Kidney capillary endothelial cell (primary cell): ENCODE measurements around the gene SERPINA6.
"Not testable (repeated sequence)": the region's sequence is repeated elsewhere in the genome, so short reads cannot be mapped to it uniquely, and the experiment has no call there.

Experiments
- DNase-seq: peaks from one replicate; pipeline ENCODE4 v3.0.0-alpha.2; 2018; ENCODE audit warnings: low spot score

The SERPINA6 gene

GRCh38 chr14:94354190-94354589 lies 31.1 kb upstream of the SERPINA6 start:
- DNase-seq: not testable (repeated sequence)

- no peak for DNase-seq
These were observed 26.1 kb upstream of the SERPINA6 start for GRCh38 chr14:94349276-94349675.

GRCh38 chr14:94348836-94349235 lies 25.7 kb upstream of the SERPINA6 start:
- no peak for DNase-seq

GRCh38 chr14:94346841-94347240 lies 23.7 kb upstream of the SERPINA6 start:
- no peak for DNase-seq

- DNase-seq: not testable (repeated sequence)
These were observed 23.1 kb upstream of the SERPINA6 start for GRCh38 chr14:94346065-94346786.

GRCh38 chr14:94345344-94346064 lies 22.4 kb upstream of the SERPINA6 start:
- peak; percentile 40 for DNase-seq

GRCh38 chr14:94344389-94344788 lies 21.3 kb upstream of the SERPINA6 start:
- no peak for DNase-seq

GRCh38 chr14:94343238-94344005 lies 20.3 kb upstream of the SERPINA6 start:
- no peak for DNase-seq

- peak; percentile 72 for DNase-seq
These were observed 19.3 kb upstream of the SERPINA6 start for GRCh38 chr14:94342334-94342934.

GRCh38 chr14:94341656-94342333 lies 18.7 kb upstream of the SERPINA6 start:
- no peak for DNase-seq

- DNase-seq: no peak
These were observed 17.4 kb upstream of the SERPINA6 start for GRCh38 chr14:94340533-94340932.

- no peak for DNase-seq
These were observed 14.9 kb upstream of the SERPINA6 start for GRCh38 chr14:94338023-94338422.

GRCh38 chr14:94337274-94337673 lies 14.1 kb upstream of the SERPINA6 start:
- no peak for DNase-seq

- no peak for DNase-seq
These were observed 11.7 kb upstream of the SERPINA6 start for GRCh38 chr14:94334872-94335271.

- DNase-seq: no peak
These were observed 9.5 kb upstream of the SERPINA6 start for GRCh38 chr14:94332587-94332986.

GRCh38 chr14:94332063-94332583 lies 9.0 kb upstream of the SERPINA6 start:
- DNase-seq: no peak

- no peak for DNase-seq
These were observed 8.3 kb upstream of the SERPINA6 start for GRCh38 chr14:94331462-94331861.

GRCh38 chr14:94330857-94331256 lies 7.7 kb upstream of the SERPINA6 start:
- DNase-seq: no peak

- DNase-seq: no peak
These were observed 7.3 kb upstream of the SERPINA6 start for GRCh38 chr14:94330432-94330831.

- DNase-seq: no peak
These were observed 6.7 kb upstream of the SERPINA6 start for GRCh38 chr14:94329857-94330256.

- no peak for DNase-seq
These were observed 5.1 kb upstream of the SERPINA6 start for GRCh38 chr14:94328196-94328595.
